ENCODE results near the gene VASN.
A peak's percentile ranks its signal among the peaks of the same experiment; 100 is the strongest.
"Not testable (repeated sequence)": the region's sequence is repeated elsewhere in the genome, so short reads cannot be mapped to it uniquely, and the experiment has no call there.

The VASN gene

DNA sequence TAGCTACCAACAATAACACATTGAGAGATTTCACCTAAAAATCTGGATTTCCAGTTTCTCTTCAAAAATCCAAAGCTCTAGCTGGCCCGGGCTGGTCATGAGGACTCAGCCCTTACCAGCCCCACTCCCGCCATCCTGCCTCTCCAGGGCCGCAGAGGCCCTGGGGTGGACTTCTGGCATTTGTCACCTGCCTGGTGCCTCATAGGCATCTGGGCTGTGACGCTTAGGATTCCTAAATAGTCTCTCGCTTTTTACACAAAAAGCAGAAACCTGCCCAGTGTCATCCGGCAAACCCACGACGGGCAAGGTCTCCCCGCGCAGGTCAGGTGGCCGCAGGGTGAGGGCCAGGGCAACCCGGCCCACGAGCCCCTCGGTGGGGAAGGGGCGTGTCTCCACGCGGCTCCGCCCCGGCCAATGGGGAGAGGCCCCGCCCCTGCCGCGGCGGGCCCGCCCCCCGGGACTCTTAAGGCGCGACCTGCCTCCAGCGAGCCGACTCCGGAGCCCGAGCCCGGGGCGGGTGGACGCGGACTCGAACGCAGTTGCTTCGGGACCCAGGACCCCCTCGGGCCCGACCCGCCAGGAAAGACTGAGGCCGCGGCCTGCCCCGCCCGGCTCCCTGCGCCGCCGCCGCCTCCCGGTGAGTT, at the start of gene VASN:
TSS of gene VASN (plus strand) at position 492 of the 644 bp plus-strand sequence. CDS start 9,030 bp downstream, outside the sequence.
- peak within 1 kb of the TSS; percentile 37 to 67 (median 58) for H3K4me3 ChIP-seq

DNA sequence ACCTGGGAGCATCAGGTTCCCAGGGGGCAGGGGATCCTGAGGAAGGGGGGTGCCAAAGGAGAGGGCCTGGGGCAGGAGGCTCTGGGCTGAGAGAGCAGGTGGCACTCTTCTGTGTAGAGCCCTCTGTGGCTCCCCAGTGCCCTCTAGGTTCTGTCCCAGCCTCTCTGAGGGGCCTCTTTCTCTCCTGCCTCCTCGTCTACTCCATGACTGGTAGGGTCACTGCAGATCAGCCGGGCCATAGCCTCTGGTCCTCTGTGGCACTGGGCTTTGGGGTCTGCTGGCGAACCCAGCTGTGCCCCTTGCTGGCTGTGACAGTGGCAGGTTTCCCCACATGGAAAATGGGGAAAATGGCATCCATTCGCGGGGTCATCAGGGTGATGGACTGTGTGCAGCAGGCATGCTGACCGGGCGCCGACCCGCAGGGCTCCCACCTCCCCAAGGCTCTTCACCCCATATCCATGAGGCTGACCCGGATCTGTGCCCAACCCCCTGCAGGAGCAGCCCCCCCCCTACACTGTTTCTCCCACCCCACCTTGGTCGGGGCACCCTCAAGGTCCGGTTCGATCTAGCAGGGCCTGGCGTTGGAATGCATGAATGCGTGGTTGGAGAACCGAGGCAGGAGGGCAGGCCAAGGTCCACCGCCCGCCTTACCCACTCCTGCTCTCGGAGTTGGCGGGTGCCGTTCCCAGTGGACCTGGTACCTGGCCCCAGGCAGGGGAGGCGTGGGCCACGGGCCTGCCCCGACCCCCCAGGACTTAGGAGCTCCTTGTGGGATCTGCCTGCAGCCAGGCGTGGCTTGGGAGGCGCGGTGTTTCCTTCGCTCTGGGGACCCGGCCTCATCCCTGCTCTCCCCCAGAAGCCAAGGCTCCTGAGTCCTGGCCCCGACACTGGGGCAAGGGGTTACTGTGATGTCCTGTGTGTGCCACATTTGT, 49.3 kb upstream of the VASN start:
- H3K4me3 ChIP-seq, result no peak overlapping the region
- H3K27ac ChIP-seq, result peak overlapping the region in 6 of 21 experiments; percentile 20 to 84 (median 78)

More for the DNA sequence above, at the start of gene VASN:
- H3K27ac ChIP-seq, result peak within 1 kb of the TSS in 20 of 21 experiments; percentile 50 to 89 (median 78)

DNA sequence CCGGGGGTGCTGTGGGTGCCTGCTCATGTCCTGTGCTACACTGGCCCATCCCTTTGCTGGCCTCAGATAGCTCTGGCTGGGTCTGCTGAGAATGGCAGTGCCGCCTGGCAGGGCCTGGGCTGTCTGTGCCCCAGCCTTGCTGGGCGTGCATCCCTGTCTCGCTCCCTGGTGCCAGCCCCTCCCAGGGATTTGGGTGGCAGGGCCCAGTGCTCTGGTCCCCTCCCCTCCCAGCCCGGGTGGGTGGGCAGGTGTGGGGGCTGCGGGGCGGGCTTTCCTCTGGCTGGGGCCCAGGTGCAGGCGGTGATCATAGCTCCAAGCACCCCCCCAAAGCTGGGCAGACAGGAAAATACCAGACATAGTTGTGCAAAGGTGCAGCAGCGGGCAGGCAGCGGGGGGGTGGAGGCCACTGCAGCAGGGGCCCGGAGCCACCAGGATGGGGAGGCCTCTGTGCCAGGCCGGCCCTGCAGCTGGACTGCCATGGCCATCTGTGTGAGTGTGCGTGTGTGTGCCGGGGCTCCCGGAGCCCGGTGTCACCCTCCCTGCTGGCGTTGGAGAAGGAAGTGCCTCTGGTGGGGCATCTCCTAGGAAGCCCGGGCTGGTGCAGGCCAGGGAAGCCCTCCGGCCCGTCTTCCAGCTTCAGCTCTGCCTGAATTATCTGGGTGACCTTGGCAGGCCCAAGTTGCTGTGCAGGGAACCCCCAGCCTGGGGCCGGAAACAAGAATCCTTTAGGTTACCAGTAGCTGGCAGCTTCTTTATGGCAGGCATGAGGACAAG, 48.4 kb upstream of the VASN start:
- Histone ChIP-seq H3K4me3 (no peak overlapping the region), H3K27ac (peak overlapping the region in 14 of 21 experiments; percentile 9 to 84 (median 70))

DNA sequence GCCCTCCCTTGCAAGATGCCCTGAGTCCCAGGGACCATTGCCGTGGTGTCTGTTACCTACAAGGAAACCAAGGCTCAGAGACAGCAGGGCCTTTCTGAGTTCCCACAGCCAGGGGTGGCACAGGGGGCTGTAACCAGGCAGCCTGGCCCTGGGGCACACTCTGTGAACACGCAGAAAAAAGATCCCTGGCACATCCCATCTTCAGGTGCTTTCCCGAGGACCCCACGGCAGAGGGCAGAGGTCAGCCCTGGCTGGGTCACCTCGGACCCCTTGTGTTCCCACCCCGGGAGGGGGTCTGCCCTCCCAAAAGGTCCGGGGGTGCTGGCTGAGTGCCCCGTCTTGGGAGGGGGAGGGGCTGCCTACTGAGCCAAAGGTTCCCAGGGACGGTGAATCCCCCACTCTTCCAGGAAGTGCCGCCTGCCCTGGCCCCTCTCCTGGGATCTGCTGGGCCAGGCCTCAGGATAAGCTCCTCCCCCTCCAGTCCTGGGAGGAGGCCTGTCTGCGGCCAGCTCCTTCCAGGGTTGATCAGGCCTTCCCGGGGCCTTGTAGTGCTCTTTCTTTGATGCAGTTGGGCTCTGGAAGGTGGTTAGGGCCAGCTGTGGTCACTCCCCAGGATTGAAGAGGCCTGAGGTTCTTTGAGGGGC, 47.7 kb upstream of the VASN start:
- Histone ChIP-seq H3K4me3 (no peak overlapping the region), H3K27ac (peak overlapping the region in 14 of 21 experiments; percentile 9 to 84 (median 70))

DNA sequence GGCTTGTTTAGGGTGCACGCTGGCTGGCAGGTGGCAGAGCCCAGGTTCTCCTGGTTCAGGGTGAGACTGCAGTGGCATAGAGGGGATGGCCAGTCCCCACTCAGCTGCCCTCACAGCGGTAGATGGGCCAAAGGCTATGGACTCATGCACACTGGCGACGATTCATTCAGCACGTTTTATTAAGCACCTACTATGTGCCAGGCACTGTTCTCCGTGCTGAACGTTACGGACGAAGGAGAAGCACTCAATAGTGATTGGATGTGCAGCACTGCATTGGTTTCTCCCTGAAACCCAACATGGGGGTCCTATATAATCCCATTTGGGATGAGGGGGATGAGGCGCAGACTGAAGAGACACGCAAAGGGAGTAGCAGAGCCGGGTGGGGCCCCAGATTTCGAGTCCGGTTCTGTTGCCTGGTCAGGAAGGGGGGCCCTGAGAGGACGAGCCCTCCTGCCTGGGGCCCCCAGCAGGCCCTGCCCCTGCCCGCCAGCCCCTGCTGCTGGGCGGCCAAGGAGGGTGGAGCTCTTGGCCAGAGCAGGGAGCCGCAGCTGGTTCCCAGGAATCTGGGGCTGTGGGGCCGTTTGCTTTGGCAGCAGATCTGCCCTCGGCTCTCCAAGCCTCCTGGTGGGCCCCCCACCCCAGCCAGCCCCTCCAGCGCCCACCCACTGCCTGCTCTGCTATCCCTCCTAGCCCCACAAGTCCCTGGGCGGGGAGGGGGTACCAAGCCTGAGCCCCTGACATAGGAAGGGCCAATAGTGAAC, 47.0 kb upstream of the VASN start:
- peak overlapping the region in 12 of 21 experiments; percentile 9 to 84 (median 48) for H3K27ac ChIP-seq

DNA sequence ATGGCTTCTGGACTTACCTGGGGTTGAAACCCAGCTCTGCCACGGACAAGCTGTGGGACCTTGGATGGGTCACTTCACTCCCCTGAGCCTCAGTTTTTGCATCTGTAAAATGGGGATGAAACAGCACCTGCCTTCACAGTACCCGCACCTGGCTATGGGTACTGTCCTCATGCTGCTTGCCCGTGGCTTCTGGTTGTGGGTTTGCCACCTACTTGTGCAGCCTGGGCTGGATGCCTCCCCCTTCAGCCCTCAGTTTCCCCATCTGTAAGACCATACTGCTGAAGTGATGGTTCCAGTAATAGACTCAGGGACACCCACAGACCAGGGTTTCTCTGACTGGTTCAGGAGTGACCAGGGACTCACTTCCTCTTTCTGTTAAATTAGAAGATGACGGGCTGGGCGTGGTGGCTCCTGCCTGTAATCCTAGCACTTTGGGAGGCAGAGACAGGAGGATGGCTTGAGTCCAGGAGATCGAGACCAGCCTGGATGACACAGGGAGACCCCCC, 46.3 kb upstream of the VASN start:
- peak overlapping the region in 10 of 21 experiments; percentile 14 to 84 (median 56) for H3K27ac ChIP-seq
- H3K4me3 ChIP-seq, result no peak overlapping the region

More for the DNA sequence above, 47.0 kb upstream of the VASN start:
- no peak overlapping the region for H3K4me3 ChIP-seq

DNA sequence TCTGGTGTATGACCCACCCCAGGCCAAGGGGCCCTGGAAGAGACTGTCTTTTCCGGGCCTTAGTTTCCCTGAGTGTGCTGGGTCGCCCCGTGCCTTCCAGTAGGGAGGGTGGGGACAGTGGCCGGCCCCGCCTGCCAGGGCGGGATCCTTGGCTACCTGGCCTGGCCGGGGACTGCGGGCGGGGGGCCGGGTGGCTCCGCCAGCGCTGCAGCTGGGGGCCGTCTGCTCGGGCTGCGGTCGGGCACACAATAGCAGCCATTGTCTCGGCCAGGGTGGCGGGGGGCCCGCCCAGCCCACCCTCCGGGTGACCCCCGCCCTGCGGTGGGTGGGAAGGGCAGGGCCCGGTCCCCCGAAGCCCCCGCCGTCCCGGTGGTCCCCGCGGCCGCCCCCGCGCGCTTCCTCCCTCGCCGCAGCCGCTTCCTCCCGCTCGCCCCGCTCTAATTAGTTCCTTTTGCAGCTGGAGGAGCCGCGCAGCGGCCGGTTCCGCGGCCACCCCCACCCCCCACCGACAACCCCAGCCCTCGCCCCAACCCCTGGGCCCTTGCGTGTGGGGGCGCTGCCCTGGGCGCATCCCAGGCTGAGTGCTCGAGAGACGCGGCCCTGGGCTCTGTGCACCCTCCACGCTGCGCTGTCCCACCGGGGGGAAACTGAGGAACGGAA, 44.1 kb upstream of the VASN start:
- peak overlapping the region in 18 of 21 experiments; percentile 14 to 83 (median 72) for H3K27ac ChIP-seq
- peak overlapping the region; percentile 21 to 52 (median 43) for H3K4me3 ChIP-seq

DNA sequence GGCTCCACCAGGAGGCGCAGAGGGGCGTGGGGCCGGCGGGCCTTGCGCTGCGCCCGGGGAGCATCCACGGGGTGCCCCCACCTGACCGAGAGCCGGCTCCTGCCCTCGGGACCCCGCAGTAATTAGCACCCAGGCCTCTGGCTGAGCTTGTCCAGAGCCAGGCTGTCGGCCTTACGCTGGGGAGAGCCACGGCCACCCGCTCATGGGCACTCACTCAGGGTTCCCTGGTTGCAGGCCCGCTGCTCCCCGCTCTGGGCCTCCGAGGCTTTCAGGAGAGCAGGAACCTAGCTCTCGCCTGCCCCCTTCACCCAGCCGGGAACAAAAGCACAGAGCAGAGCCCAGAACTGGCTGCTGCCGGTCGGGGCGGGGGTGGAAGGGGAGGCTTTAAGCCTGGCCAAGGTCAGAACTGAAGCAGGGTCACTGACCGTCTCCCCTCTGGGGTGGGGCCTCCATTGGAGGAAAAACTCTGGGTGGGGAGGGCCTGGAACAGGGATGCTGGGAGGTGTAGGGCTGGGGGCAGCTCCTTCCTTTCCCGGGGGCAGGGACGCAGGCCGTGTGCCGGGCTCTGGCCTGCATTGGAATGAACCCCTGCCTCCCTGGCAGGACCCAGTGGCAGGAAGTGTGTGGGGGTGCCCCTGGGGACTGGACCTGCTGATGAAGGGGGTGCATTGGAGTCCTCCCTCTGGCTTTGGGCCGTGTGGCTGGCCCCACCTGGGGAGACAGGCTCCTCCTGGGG, 43.4 kb upstream of the VASN start:
- Histone ChIP-seq H3K4me3 (peak overlapping the region; percentile 21 to 52 (median 43)), H3K27ac (peak overlapping the region in 18 of 21 experiments; percentile 14 to 83 (median 72))

DNA sequence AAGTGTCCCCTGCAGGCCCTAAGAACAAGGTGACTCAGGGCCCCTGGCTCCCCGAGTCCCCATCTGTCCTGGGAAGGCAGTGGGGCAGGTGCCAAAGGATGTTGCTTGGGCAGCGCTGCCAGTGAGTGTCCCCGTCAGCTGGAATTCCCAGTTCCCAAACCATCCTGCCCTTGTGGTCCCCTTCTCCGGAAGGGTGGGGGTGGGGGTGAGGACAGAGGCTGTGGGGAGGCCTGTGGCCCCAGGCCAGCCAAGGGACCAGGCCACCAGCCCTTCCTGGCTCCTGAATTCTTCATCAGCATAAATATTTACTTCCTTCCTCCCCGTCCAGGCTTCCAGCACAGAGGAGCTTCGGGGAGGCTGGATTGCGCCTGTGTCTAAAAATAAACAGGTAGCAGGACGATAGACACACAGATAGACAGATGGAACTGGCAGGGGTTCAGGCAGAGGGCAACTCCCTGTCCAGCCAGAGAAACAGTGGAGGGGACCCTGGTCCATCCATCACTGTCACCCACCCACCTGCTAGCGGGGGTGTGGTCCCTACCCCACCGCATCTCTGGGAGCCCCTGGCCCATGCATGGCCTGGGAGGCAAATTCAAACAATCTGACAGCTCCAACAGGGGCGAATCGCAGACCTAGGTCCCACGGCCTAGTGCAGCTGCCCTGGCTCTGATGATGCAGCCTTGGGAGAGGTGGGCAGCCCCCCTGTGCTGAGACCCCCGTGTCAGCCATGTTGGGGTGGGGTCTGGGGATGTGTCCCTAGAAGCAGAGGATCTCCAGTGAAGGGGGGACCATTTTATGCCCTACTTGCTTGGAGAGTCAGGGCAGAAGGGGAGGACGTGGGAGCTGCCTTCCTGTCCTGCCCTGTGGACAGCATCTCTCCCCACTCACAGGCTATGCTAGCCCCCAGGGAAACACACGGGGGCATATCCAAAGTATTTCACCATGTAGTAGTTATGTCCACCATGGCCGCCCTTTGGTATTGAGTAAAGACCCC, 42.6 kb upstream of the VASN start:
- peak overlapping the region in 13 of 21 experiments; percentile 18 to 83 (median 73) for H3K27ac ChIP-seq
- H3K4me3 ChIP-seq, result no peak overlapping the region

DNA sequence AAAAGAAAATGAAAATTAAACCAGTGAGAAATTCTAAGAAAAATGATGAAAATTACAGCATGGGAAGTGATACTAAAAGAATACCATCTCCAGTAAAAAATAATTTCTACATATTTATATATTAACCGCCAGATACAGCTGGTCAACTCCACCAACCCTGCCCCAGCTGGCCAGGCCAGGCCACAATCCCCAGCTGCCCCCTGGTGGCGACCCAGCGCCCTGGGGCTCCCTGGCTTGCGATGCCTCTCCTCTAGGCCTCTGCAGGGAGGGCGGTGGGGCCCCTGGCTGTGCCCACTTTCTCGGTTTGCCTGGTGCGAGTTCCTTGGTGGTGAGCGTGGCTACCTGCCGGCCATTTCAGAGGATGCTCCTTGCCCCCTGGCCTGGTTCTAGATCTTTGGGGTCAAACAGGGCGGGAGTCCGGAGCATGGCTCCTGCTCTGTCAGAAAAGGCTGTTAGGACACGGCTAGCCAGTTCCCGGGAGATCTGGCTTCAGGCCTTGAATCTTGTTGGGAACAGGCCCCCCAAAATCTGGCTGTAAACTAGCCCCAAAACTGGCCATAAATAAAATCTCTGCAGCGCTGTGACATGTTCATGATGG, 41.3 kb upstream of the VASN start:
- peak overlapping the region in 1 of 21 experiments; percentile 24 for H3K27ac ChIP-seq
- no peak overlapping the region for H3K4me3 ChIP-seq

DNA sequence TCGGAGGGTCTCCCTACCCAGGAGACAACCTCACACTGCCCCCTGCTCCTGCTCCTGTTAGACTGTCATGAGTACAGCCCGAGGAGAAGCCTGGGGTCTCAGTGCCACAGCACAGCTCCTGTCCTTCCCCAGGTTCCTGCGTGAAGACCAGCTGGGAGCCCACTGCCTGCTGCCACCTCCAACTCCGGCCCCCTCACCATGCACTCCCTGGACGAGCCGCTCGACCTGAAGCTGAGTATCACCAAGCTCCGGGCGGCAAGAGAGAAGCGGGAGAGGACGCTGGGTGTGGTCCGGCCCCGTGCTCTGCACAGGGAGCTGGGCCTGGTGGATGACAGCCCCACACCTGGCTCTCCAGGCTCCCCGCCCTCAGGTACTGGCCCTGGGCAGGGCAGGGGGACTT, 39.6 kb upstream of the VASN start:
- no peak overlapping the region for H3K4me3 ChIP-seq
- no peak overlapping the region for H3K27ac ChIP-seq

DNA sequence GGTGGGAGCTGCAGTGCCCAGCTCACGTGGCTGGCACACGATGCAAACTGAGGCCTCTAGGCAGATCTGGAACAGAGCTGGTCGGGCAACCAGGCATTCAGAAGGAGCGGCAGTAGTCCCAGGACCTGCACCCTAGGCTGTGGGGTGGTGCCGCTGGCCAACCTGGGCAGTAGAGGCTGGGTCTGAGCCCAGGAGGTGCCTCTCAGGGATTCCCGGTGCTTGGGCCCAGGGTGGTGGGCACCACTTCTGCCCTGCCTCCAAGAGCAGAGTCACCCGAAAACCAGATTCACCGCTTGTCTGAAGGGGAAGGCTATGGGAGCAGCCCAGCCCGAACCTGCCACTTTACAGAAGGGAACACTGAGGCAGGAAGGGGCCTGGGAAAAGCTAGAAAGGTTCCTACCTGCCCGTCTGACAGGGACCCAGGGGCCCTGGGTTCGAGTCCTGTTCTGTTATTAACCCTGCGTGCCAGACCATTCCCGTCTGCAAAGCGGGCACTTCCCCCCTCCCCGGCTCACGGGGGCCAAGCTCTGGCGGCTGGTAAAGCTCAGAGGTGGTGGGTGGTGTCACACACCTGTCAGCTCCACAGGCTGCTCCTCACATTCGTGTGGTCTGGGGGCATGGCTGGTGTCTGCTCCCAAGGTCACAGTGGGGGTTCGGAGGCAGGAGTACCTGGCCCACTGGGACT, 38.9 kb upstream of the VASN start:
- H3K27ac ChIP-seq, result no peak overlapping the region
- no peak overlapping the region for H3K4me3 ChIP-seq

DNA sequence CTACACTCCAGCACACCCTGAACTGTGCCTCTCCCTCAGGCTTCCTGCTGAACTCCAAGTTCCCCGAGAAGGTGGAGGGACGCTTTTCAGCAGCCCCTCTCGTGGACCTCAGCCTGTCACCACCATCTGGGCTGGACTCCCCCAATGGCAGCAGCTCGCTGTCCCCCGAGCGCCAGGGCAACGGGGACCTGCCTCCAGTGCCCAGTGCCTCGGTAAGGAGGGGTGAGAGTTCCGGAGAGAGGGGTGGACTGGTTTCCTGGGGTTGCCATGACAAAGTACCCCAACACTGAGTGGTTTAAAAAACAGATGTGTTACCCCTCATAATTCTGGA, 38.4 kb upstream of the VASN start:
- Histone ChIP-seq H3K4me3 (no peak overlapping the region), H3K27ac (no peak overlapping the region)

DNA sequence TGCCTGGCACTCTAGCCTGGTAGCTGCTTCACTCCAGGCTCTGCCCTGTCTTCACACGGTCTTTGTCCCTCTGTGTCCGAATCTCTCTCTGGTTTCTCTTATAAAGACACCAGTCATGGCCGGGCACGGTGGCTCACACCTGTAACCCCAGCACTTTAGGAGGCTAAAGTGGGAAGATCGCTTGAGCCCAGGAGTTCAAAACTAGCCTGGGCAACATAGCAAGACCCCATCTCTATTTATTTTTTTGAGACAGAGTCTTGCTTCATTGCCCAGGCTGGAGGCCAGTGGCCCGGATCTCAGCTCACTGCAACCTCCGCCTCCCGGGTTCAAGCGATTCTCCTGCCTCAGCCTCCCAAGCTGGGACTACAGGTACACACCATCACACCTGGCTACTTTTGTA, 37.9 kb upstream of the VASN start:
- H3K4me3 ChIP-seq, H3K27ac ChIP-seq: not testable (repeated sequence)
